Neuronal stem cell (in vitro differentiated cells): ENCODE measurements around the gene MRAP2.

Experiments used
- DNase-seq: peaks from one replicate; pipeline ENCODE4 v3.0.0-alpha.2; 2013; ENCODE audit warnings: low spot score
- H2AFZ ChIP-seq: one replicate; pipeline ENCODE4 v1.6.1; 2013; ENCODE audit warnings: mild to moderate bottlenecking, low read length, inconsistent platforms
- H2AK5ac ChIP-seq: 2 replicates; pipeline ENCODE4 v1.6.1; 2013; ENCODE audit warnings: low read depth, mild to moderate bottlenecking, inconsistent platforms, low read length, moderate library complexity, mixed read lengths
- H2BK120ac ChIP-seq: 2 replicates; pipeline ENCODE4 v1.6.1; 2013; ENCODE audit warnings: low read depth, mild to moderate bottlenecking, inconsistent platforms, low read length, moderate library complexity, mixed read lengths
- H2BK12ac ChIP-seq: one replicate; pipeline ENCODE4 v1.6.1; 2013; ENCODE audit warnings: low read length, inconsistent platforms
- H2BK15ac ChIP-seq: 2 replicates; pipeline ENCODE4 v1.6.1; 2013; ENCODE audit warnings: mild to moderate bottlenecking, low read length, inconsistent platforms, mixed read lengths
- H2BK5ac ChIP-seq: one replicate; pipeline ENCODE4 v1.6.1; 2013; ENCODE audit warnings: inconsistent platforms, mild to moderate bottlenecking, low read length, moderate library complexity
- H3K14ac ChIP-seq: one replicate; pipeline ENCODE4 v1.6.1; 2013; ENCODE audit warnings: low read length, inconsistent platforms
- H3K18ac ChIP-seq: 2 replicates; pipeline ENCODE4 v1.6.1; 2013; ENCODE audit warnings: low read length, inconsistent platforms
- H3K23ac ChIP-seq: 2 replicates; pipeline ENCODE4 v1.6.1; 2013; ENCODE audit warnings: low read depth, mild to moderate bottlenecking, mixed read lengths, low read length, inconsistent platforms; ENCODE audit not compliant: poor library complexity
- H3K27ac ChIP-seq: replicated peaks from 3 replicates; pipeline ENCODE4 v1.5.1; 2013; ENCODE audit warnings: low read length, inconsistent platforms
- H3K27me3 ChIP-seq, 3 experiments: 2 replicates each; pipeline ENCODE4 v1.6.1; 2013; ENCODE audit warnings: low read length in 3 of 3, mild to moderate bottlenecking in 2 of 3, inconsistent platforms in 1 of 3, low read depth in 1 of 3, mixed read lengths in 1 of 3, moderate library complexity in 1 of 3; ENCODE audit not compliant: control insufficient read depth in 3 of 3, insufficient read depth in 3 of 3
- H3K36me3 ChIP-seq, 2 donors: replicated peaks in 1 of 2; 2 replicates each; pipeline ENCODE4 v1.6.1; 2013; ENCODE audit warnings: low read length in 2 of 2; ENCODE audit not compliant: control insufficient read depth in 2 of 2, insufficient read depth in 2 of 2
- H3K4ac ChIP-seq: 2 replicates; pipeline ENCODE4 v1.6.1; 2013; ENCODE audit warnings: inconsistent platforms, mild to moderate bottlenecking, low read length, moderate library complexity
- H3K4me1 ChIP-seq, 2 donors: 1 replicate in 1 of 2; 2 replicates in 1 of 2; pipeline ENCODE4 v1.6.1; 2013; ENCODE audit warnings: low read length in 2 of 2, low read depth in 1 of 2; ENCODE audit not compliant: control insufficient read depth in 2 of 2, insufficient read depth in 1 of 2
- H3K4me2 ChIP-seq: one replicate; pipeline ENCODE4 v1.6.1; 2013; ENCODE audit warnings: mild to moderate bottlenecking, low read length, inconsistent platforms; ENCODE audit not compliant: insufficient read depth, poor library complexity, severe bottlenecking
- H3K4me3 ChIP-seq, 2 donors: 2 replicates each; pipeline ENCODE4 v1.5.1; 2013; ENCODE audit warnings: low read length in 2 of 2, mild to moderate bottlenecking in 2 of 2, inconsistent platforms in 1 of 2, moderate library complexity in 1 of 2
- H3K79me1 ChIP-seq: one replicate; pipeline ENCODE4 v1.6.1; 2013; ENCODE audit warnings: low read depth, mild to moderate bottlenecking, inconsistent platforms, low read length, moderate library complexity
- H3K9ac ChIP-seq: one replicate; pipeline ENCODE4 v1.6.1; 2013; ENCODE audit warnings: mild to moderate bottlenecking, low read depth, low read length, inconsistent platforms; ENCODE audit not compliant: poor library complexity
- H3K9me3 ChIP-seq, 2 donors: replicated peaks in 1 of 2; 2 replicates each; pipeline versions ENCODE3 to v1.6.1; 2013; ENCODE audit warnings: low read length in 2 of 2, mild to moderate bottlenecking in 2 of 2, inconsistent platforms in 1 of 2, low read depth in 1 of 2, mixed read lengths in 1 of 2, moderate library complexity in 1 of 2; ENCODE audit not compliant: control insufficient read depth in 2 of 2, insufficient read depth in 1 of 2
- H4K8ac ChIP-seq: one replicate; pipeline ENCODE4 v1.6.1; 2013; ENCODE audit warnings: low read depth, mild to moderate bottlenecking, inconsistent platforms, low read length, moderate library complexity
- H4K91ac ChIP-seq: one replicate; pipeline ENCODE4 v1.6.1; 2013; ENCODE audit warnings: low read length, low read depth, mild to moderate bottlenecking, inconsistent platforms; ENCODE audit not compliant: poor library complexity
- WGBS, 2 donors: extraction: QIAGEN DNeasy Blood & Tissue Kit; methylation state at CpG; one replicate each; pipeline ENCODE4 v1.1.7; 2013; ENCODE audit warnings: missing lambda C conversion rate in 2 of 2, mixed read lengths in 1 of 2; ENCODE audit not compliant: insufficient read length in 2 of 2, insufficient replicate concordance in 1 of 2; ENCODE audit errors: extremely low coverage in 2 of 2; 5-methylcytosine and 5-hydroxymethylcytosine counted together

Gene MRAP2

GRCh38 chr6:84042603-84043002, 9.0 kb downstream of the MRAP2 start:
- Histone ChIP-seq H3K4ac (no peak overlapping the region), H3K14ac (no peak overlapping the region), H2BK5ac (no peak overlapping the region), H2BK15ac (no peak overlapping the region), H3K79me1 (no peaks in the 10 kb centered on the region), H3K18ac (no peak overlapping the region), H3K27me3 (no peaks in the 10 kb centered on the region), H3K9me3 (peaks cover 3 to 8% of the 10 kb centered on the region in 2 donors), H2BK120ac (no peak overlapping the region), H2AK5ac (no peak overlapping the region), H2BK12ac (no peak overlapping the region), H3K36me3 (no peaks in the 10 kb centered on the region), H4K91ac (no peak overlapping the region), H3K4me1 (peaks cover 0 to 2% of the 10 kb centered on the region in 2 donors), H3K27ac (no peak overlapping the region), H4K8ac (no peak overlapping the region), H2AFZ (no peak overlapping the region), H3K9ac (no peak overlapping the region), H3K4me3 (no peak overlapping the region), H3K23ac (no peak overlapping the region), H3K4me2 (no peak overlapping the region)
- DNase-seq: no peak
- WGBS, 2 donors: no CpG with 5 or more reads among the region's 1 CpG

- no peak overlapping the region for H3K4me3 ChIP-seq
- H3K4ac ChIP-seq: no peak overlapping the region
- no peak for DNase-seq
- H3K23ac ChIP-seq: no peak overlapping the region
- H4K91ac ChIP-seq: no peak overlapping the region
- H3K36me3 ChIP-seq: no peaks in the 10 kb centered on the region
- no peak overlapping the region for H3K9ac ChIP-seq
- H3K4me1 ChIP-seq: peaks cover 0 to 2% of the 10 kb centered on the region in 2 donors
- H3K27ac ChIP-seq: no peak overlapping the region
- H2AFZ ChIP-seq: no peak overlapping the region
- no peaks in the 10 kb centered on the region for H3K79me1 ChIP-seq
- no peak overlapping the region for H2BK12ac ChIP-seq
- H3K4me2 ChIP-seq: no peak overlapping the region
- H2BK5ac ChIP-seq: no peak overlapping the region
- no peaks in the 10 kb centered on the region for H3K27me3 ChIP-seq
- WGBS, 2 donors: no CpG with 5 or more reads among the region's 1 CpG
- no peak overlapping the region for H2AK5ac ChIP-seq
- H3K14ac ChIP-seq: no peak overlapping the region
- H2BK15ac ChIP-seq: no peak overlapping the region
- no peak overlapping the region for H3K18ac ChIP-seq
- no peak overlapping the region for H4K8ac ChIP-seq
- peaks cover 0 to 8% of the 10 kb centered on the region in 2 donors for H3K9me3 ChIP-seq
- H2BK120ac ChIP-seq: no peak overlapping the region
These were observed 10.0 kb downstream of the MRAP2 start for GRCh38 chr6:84043555-84043954.

GRCh38 chr6:84046755-84047154, 13.2 kb downstream of the MRAP2 start:
- Histone ChIP-seq H3K9me3 (no peaks in the 10 kb centered on the region), H2AFZ (no peak overlapping the region), H3K79me1 (no peaks in the 10 kb centered on the region), H3K9ac (no peak overlapping the region), H2BK15ac (no peak overlapping the region), H3K4me1 (peaks cover 5 to 8% of the 10 kb centered on the region in 2 donors), H3K18ac (no peak overlapping the region), H3K4ac (no peak overlapping the region), H2BK120ac (no peak overlapping the region), H4K8ac (no peak overlapping the region), H3K4me2 (no peak overlapping the region), H4K91ac (no peak overlapping the region), H2BK5ac (no peak overlapping the region), H2BK12ac (no peak overlapping the region), H3K23ac (no peak overlapping the region), H3K14ac (no peak overlapping the region), H2AK5ac (no peak overlapping the region), H3K27ac (no peak overlapping the region), H3K36me3 (no peaks in the 10 kb centered on the region), H3K4me3 (no peak overlapping the region), H3K27me3 (no peaks in the 10 kb centered on the region)
- WGBS, 2 donors: no CpG with 5 or more reads among the region's 1 CpG
- DNase-seq: no peak

- Histone ChIP-seq H2AFZ (no peak overlapping the region), H3K27me3 (no peaks in the 10 kb centered on the region), H3K79me1 (no peaks in the 10 kb centered on the region), H3K9me3 (no peaks in the 10 kb centered on the region), H3K4me1 (peaks cover 13 to 18% of the 10 kb centered on the region in 2 donors), H3K4me2 (no peak overlapping the region), H4K8ac (no peak overlapping the region), H3K4ac (no peak overlapping the region), H4K91ac (no peak overlapping the region), H2BK120ac (no peak overlapping the region), H2BK5ac (no peak overlapping the region), H3K36me3 (no peaks in the 10 kb centered on the region), H2BK15ac (no peak overlapping the region), H3K23ac (no peak overlapping the region), H2BK12ac (no peak overlapping the region), H3K9ac (no peak overlapping the region), H3K18ac (no peak overlapping the region), H2AK5ac (no peak overlapping the region), H3K4me3 (no peak overlapping the region), H3K27ac (no peak overlapping the region), H3K14ac (no peak overlapping the region)
- WGBS, 2 donors: no CpG with 5 or more reads among the region's 5 CpGs
- no peak for DNase-seq
These were observed 15.0 kb downstream of the MRAP2 start for GRCh38 chr6:84048588-84048987.
